GM23338 (cell line): ENCODE results near the gene CRYAB. TPM values are rescaled to one million over a fixed set of nuclear protein-coding genes. Genes with fewer than 3 reads are reported as not detected.
A peak's percentile ranks its signal among the peaks of the same experiment; 100 is the strongest.

Source experiments
- polyA plus RNA-seq: library from polyadenylated mRNA; unstranded; fragments of >200 nt; fragmentation: Nextera tagmentation; extraction: Ambion mirVana; gene quantifications from 2 replicates; pipeline ENCODE4 v1.2.1, GENCODE V29; 2016
- small RNA-seq: library from RNA; depleted of rRNA; stranded (forward); fragments of <200 nt; gene quantifications from one replicate; pipeline ENCODE3, GENCODE V24; 2014; ENCODE audit warnings: low replicate concordance
- total RNA-seq: library from RNA; depleted of rRNA; stranded (reverse); fragments of >200 nt; shearing (Covaris generic); gene quantifications from 2 replicates; pipeline ENCODE4 v1.2.3, GENCODE V29; 2014; rRNA removed

CRYAB gene
- total and polyA plus RNA-seq, 2 experiments from 2014 or later, result 6.1 to 9.6 TPM

Small RNA genes lying within 50 kb of the gene (small RNA-seq; reads per million reads assigned to genes)
- gene C11orf52, result not detected
- not detected for gene GNG5P3
- not detected for gene RNA5SP351
- gene RPL37AP8, result 0.32 reads per million, percentile 16 among the genes with 10 or more reads in this experiment

Other genes with a start within 250 kb of the CRYAB start
- gene PPP2R1B, start 145.4 kb downstream of the CRYAB start, total RNA-seq, result 75.3 and 82.0 TPM in 2 replicates
- 15.9 and 18.5 TPM in 2 replicates for gene PPP2R1B, start 145.4 kb downstream of the CRYAB start, polyA plus RNA-seq
- 20.2 and 31.1 TPM in 2 replicates for gene ALG9, start 40.2 kb downstream of the CRYAB start, total RNA-seq
- gene ALG9, start 40.2 kb downstream of the CRYAB start, polyA plus RNA-seq, result 24.8 and 25.4 TPM in 2 replicates
- gene FDXACB1, start 32.6 kb downstream of the CRYAB start, total RNA-seq, result 2.4 and 3.0 TPM in 2 replicates
- 1.6 TPM in 2 replicates for gene FDXACB1, start 32.6 kb downstream of the CRYAB start, polyA plus RNA-seq
- gene CFAP68, start 32.2 kb downstream of the CRYAB start, total RNA-seq, result 9.9 and 15.8 TPM in 2 replicates
- gene CFAP68, start 32.2 kb downstream of the CRYAB start, polyA plus RNA-seq, result 52.8 and 55.8 TPM in 2 replicates
- gene HSPB2, start 964 bp upstream of the CRYAB start, total RNA-seq, result 1.0 and 3.5 TPM in 2 replicates
- 2.2 and 2.6 TPM in 2 replicates for gene HSPB2, start 964 bp upstream of the CRYAB start, polyA plus RNA-seq
- 1.0 TPM in 1 of 2 replicates, not detected in the other for gene C11orf52, start 7.1 kb upstream of the CRYAB start, total RNA-seq
- 4.1 and 4.7 TPM in 2 replicates for gene C11orf52, start 7.1 kb upstream of the CRYAB start, polyA plus RNA-seq
- gene DIXDC1, start 25.6 kb upstream of the CRYAB start, total RNA-seq, result 17.2 and 18.1 TPM in 2 replicates
- 9.4 and 9.6 TPM in 2 replicates for gene DIXDC1, start 25.6 kb upstream of the CRYAB start, polyA plus RNA-seq
- 58.4 and 66.5 TPM in 2 replicates for gene DLAT, start 113.6 kb upstream of the CRYAB start, total RNA-seq
- 25.2 and 31.8 TPM in 2 replicates for gene DLAT, start 113.6 kb upstream of the CRYAB start, polyA plus RNA-seq
- gene PIH1D2, start 162.2 kb upstream of the CRYAB start, total RNA-seq, result 0.16 and 0.80 TPM in 2 replicates
- 0.89 and 1.4 TPM in 2 replicates for gene PIH1D2, start 162.2 kb upstream of the CRYAB start, polyA plus RNA-seq
- gene NKAPD1, start 162.5 kb upstream of the CRYAB start, total RNA-seq, result 14.6 and 18.5 TPM in 2 replicates
- gene NKAPD1, start 162.5 kb upstream of the CRYAB start, polyA plus RNA-seq, result 36.3 and 40.6 TPM in 2 replicates
- gene TIMM8B, start 175.0 kb upstream of the CRYAB start, total RNA-seq, result 52.4 and 53.9 TPM in 2 replicates
- 251 and 281 TPM in 2 replicates for gene TIMM8B, start 175.0 kb upstream of the CRYAB start, polyA plus RNA-seq
- gene SDHD, start 175.1 kb upstream of the CRYAB start, total RNA-seq, result 127 and 157 TPM in 2 replicates
- gene SDHD, start 175.1 kb upstream of the CRYAB start, polyA plus RNA-seq, result 149 and 163 TPM in 2 replicates